ENCODE data around the gene PCP4.

PCP4 gene

DNA sequence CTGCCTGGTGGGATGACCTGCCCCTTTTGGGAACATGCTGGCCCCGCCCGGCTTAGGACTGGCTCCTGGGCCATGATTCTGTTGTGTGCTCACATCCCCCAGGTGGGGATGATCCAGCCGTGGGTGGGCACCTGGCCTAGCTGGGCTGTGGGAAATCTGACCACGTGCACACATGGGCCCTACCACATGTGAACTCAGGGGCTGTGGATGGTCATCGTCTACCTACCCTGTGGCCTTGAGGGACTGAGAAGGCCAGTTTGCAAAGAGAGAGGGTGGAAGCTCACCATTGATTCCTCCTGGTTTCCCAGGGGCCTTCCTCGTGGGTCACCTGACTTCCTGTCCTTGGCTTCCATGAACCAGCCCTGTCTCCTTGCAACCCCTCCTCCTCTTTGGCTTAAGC, 19.4 kb upstream of the PCP4 start:
- TF ChIP-seq POLR2AphosphoS5 (IDR thresholded peaks at IDR 0.05; ENCODE audit: low read depth, low read length), result no peak
- no peak for TF ChIP-seq TAF1 (IDR thresholded peaks at IDR 0.05; ENCODE audit: borderline replicate concordance, low read depth, low read length)
- no peak for TF ChIP-seq POLR2A (IDR thresholded peaks at IDR 0.05; ENCODE audit: low read depth, low read length)

DNA sequence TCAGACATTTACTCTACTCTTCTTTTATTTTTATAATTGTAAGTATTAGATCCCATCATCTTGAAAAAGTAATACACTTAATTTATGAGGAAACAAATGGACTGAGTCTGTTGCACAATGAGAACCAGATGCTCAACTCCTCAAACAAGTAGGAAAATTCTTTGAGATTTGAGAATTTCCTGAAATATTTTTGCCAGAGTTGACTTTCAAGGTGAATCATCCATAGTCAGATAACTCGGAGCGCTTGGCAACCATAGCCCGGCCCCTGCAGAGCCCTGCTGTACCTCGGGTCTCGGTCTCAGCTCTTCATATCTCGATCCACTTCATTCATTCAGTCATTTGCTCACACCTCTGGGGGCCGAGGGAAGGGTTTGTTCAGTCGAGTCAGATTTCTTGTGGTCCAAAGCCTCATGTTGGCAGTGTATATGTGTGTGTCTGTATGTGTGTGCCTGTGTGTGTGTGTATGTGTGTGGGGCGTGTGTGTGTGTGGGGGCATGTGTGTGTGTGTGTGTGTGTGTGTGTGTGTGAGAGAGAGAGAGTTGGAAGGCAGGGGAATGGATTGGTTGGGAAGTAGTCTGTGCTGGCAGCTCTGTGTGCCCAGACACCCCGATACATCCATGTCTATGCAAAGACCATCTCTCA, 18.1 kb upstream of the PCP4 start:
- FAIRE-seq (no peak), DNase-seq (ENCODE audit: insufficient read length) (no peak)
- TF ChIP-seq POLR2AphosphoS5 (IDR thresholded peaks at IDR 0.05; ENCODE audit: low read depth, low read length) (no peak), POLR2A (IDR thresholded peaks at IDR 0.05; ENCODE audit: low read depth, low read length) (no peak), TAF1 (IDR thresholded peaks at IDR 0.05; ENCODE audit: borderline replicate concordance, low read depth, low read length) (no peak)

More for the DNA sequence above, 19.4 kb upstream of the PCP4 start:
- DNase-seq (ENCODE audit: insufficient read length), result no peak
- FAIRE-seq, result no peak

DNA sequence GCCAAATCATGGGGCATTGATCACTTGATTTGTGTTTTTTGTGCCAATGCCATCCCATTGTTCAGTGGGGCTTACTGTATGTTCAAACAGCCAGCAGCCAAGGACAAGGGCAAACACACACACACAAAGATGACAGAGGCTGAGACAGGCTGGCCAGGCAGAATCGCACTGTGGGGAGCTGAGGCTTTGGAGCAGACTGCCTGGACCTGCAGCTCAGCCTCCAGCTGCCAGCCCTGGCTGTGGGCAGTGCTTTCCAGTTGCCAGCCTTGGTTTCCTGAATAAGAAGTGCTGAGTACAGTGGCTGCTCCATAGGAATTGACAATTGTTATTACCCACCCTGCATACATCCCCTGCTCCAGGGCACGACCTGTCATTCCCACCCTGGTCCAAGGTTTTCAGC, 16.9 kb upstream of the PCP4 start:
- TF ChIP-seq POLR2A (IDR thresholded peaks at IDR 0.05; ENCODE audit: low read depth, low read length) (no peak), TAF1 (IDR thresholded peaks at IDR 0.05; ENCODE audit: borderline replicate concordance, low read depth, low read length) (no peak), POLR2AphosphoS5 (IDR thresholded peaks at IDR 0.05; ENCODE audit: low read depth, low read length) (no peak)
- DNase-seq (ENCODE audit: insufficient read length) (no peak), FAIRE-seq (no peak)

DNA sequence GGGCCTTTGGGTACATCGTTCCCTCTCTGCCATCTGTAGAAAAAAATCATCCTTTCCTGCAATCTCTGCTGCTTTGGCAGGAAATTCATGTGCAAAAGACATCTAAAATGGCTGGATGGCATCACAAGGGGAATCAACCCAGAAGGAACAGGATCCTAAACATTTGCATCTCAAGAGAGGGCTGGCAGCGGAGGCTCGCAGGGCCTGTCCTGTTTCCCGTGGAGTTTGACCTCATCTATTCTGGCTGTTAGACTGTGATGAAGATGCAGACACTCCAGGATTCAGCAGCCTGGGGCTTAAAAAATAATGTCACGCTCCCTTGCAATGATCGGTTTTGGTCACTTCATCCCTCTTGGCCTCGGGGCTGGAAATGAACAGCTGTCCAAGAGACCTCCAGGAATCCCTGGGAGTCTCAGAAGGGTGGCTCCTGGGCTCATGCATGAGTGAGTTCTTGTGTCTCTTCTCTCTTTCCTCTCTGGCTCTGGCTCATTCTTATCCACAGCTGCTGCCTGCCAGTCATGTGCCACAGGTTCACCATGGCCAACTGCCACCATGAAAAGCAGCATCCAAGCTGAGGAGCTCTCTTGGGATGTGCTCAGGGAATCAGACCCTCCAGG, 16.1 kb upstream of the PCP4 start:
- DNase-seq (ENCODE audit: insufficient read length), result no peak
- FAIRE-seq, result no peak
- no peak for TF ChIP-seq TAF1 (IDR thresholded peaks at IDR 0.05; ENCODE audit: borderline replicate concordance, low read depth, low read length)
- no peak for TF ChIP-seq POLR2A (IDR thresholded peaks at IDR 0.05; ENCODE audit: low read depth, low read length)
- no peak for TF ChIP-seq POLR2AphosphoS5 (IDR thresholded peaks at IDR 0.05; ENCODE audit: low read depth, low read length)

DNA sequence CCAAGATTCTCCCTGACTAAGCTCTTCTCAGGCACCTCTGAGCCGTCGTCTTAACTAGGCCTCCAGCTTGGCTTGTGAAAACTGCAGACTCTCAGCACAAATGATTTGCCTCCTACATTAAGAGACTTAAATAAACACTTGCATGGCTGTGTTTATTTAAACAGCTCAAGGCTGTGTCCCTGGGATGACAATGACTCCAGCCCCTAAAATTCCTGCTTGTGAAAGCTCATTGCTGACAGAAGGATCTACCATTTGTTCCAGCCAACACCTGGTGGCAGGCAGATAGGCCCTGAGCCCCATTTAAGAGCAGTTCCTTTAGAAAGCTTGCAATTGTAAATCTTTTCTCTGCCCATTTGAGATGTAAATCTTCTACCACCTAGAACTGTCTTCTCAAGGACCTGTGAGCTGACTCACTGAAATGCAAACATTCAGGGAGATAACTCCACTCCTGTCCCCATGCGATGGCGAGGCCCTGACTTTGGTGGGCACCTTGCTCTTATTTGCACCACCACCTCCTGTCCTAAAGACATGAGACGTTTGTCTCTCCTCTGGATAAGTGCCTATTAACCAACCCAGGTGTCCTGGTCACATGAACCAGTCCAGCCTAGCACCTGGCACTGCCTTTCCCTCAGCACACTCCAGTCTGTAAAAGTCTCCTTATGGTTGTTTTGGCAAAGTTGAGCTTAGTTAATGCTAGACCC, 15.1 kb upstream of the PCP4 start:
- TF ChIP-seq POLR2AphosphoS5 (IDR thresholded peaks at IDR 0.05; ENCODE audit: low read depth, low read length) (no peak), POLR2A (IDR thresholded peaks at IDR 0.05; ENCODE audit: low read depth, low read length) (no peak), TAF1 (IDR thresholded peaks at IDR 0.05; ENCODE audit: borderline replicate concordance, low read depth, low read length) (no peak)
- no peak for DNase-seq (ENCODE audit: insufficient read length)
- FAIRE-seq, result no peak

DNA sequence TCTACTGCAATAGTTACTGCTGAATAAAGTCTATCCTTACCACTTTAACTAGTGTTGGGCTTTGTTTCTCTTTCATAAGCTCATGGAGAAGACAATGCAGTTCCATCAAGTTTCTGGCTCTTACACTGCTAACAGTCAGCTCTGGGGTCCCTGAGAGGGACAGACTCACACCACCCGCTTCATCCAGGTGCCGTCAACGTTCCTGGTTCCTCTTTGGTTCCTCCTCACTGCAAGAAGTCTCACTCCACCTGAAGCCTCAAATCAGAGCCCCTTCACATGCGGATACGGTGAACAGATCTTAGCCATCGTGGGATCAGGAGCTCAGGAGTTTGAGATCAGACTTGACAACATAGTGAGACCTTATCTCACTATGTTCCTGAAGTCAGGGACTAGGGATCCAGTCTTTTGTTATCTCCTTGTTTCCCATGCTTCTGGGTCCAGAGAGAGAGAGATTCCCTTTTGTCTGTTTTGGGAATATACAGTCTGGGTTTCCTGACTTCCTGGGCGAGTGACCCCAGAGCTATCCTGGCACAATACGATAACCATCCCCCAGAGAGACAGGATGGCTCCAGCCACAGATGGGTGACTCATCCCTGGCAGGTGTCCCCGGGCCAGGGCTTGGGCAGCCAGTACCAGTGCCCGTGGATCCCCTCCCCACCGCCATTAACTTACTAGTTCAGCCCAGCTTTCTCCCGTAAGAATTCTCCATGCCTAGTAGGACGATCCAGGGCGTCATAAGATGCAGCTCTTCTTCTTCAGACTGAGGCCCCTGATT, 14.3 kb upstream of the PCP4 start:
- FAIRE-seq (no peak), DNase-seq (ENCODE audit: insufficient read length) (no peak)
- no peak for TF ChIP-seq POLR2A (IDR thresholded peaks at IDR 0.05; ENCODE audit: low read depth, low read length)
- TF ChIP-seq TAF1 (IDR thresholded peaks at IDR 0.05; ENCODE audit: borderline replicate concordance, low read depth, low read length), result no peak
- no peak for TF ChIP-seq POLR2AphosphoS5 (IDR thresholded peaks at IDR 0.05; ENCODE audit: low read depth, low read length)

DNA sequence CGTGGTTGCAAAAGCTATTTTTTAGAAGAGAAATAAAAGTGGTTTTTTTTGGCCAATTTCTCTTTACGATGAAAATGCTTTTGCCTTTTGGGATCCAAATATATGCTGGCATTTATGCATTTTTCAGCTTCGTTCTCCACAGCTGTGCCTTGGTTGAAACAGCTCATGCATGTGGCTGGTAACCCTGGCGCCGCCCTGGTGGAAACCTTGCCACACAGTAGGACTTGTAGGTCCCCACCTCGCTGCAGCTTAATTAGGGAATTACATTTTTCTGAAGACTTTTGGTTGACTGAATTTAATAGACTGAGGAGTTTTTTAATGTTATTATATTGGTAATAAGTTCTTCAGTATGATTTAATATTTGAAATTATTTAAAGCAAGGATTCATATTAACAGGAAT, 12.7 kb upstream of the PCP4 start:
- TF ChIP-seq TAF1 (IDR thresholded peaks at IDR 0.05; ENCODE audit: borderline replicate concordance, low read depth, low read length) (no peak), POLR2AphosphoS5 (IDR thresholded peaks at IDR 0.05; ENCODE audit: low read depth, low read length) (no peak), POLR2A (IDR thresholded peaks at IDR 0.05; ENCODE audit: low read depth, low read length) (no peak)
- no peak for FAIRE-seq
- no peak for DNase-seq (ENCODE audit: insufficient read length)

DNA sequence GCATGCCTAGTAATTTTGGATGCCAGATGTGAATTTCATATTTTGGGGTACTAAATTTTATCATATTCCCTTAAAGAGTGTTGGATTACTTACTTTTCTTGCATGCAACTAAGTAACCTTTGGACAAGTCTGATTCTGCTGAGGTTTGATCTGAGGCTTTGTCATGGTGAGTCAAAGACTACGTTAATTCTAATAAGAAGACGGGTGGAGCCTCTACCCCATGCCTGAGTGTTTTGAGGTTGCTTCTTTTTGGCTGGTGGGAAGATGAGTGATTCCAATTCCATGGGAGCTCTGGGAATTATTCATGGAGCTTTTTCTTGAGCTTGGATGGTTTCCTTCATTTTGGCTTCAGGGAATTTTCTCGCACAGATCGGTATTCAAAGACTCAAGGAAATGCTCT, 11.6 kb upstream of the PCP4 start:
- no peak for TF ChIP-seq POLR2A (IDR thresholded peaks at IDR 0.05; ENCODE audit: low read depth, low read length)
- TF ChIP-seq POLR2AphosphoS5 (IDR thresholded peaks at IDR 0.05; ENCODE audit: low read depth, low read length), result no peak
- TF ChIP-seq TAF1 (IDR thresholded peaks at IDR 0.05; ENCODE audit: borderline replicate concordance, low read depth, low read length), result no peak
- no peak for FAIRE-seq

DNA sequence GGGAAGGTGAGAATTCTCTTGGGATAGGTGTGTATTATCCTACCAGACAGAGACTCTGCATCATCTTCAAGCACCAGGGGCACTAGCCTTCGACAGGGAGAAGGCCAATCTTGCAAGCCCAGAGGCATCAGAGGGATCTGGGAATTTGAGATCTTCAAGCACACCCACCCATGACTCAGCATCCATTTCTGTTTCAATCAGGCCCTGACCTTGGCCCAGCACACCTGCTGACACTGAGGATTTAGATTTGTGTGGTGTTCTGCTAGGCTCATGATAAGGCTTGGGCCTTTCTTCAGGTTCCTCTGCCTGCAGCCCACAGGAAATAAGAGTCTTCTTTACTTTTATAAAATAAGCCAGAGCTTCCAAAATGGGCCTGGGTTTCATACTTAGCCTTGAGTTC, 6.6 kb upstream of the PCP4 start:
- DNase-seq (ENCODE audit: insufficient read length), result no peak
- TF ChIP-seq TAF1 (IDR thresholded peaks at IDR 0.05; ENCODE audit: borderline replicate concordance, low read depth, low read length) (no peak), POLR2A (IDR thresholded peaks at IDR 0.05; ENCODE audit: low read depth, low read length) (no peak), POLR2AphosphoS5 (IDR thresholded peaks at IDR 0.05; ENCODE audit: low read depth, low read length) (no peak)
- no peak for FAIRE-seq

More for the DNA sequence above, 11.6 kb upstream of the PCP4 start:
- no peak for DNase-seq (ENCODE audit: insufficient read length)

DNA sequence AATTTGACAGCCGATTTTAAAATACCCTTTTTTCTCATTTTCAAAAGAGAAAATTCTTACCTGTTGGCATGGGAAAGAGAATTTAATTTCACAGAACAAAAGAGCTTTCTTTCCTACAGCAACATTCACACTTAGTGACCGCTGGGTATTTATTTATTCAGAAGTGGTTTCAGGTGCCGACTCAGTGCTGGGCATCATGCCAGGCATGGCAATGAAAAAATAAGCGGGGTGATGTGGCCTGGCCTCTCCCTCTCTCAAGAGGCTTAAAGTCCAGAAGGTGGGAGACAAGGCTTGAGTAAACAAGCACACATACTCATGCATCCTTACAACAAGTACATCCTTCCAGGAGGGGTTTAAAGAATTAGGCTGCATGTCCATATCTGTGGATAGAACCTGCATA, 4.1 kb upstream of the PCP4 start:
- DNase-seq (ENCODE audit: insufficient read length), result no peak
- TF ChIP-seq POLR2AphosphoS5 (IDR thresholded peaks at IDR 0.05; ENCODE audit: low read depth, low read length) (no peak), POLR2A (IDR thresholded peaks at IDR 0.05; ENCODE audit: low read depth, low read length) (no peak), TAF1 (IDR thresholded peaks at IDR 0.05; ENCODE audit: borderline replicate concordance, low read depth, low read length) (no peak)
- no peak for FAIRE-seq

DNA sequence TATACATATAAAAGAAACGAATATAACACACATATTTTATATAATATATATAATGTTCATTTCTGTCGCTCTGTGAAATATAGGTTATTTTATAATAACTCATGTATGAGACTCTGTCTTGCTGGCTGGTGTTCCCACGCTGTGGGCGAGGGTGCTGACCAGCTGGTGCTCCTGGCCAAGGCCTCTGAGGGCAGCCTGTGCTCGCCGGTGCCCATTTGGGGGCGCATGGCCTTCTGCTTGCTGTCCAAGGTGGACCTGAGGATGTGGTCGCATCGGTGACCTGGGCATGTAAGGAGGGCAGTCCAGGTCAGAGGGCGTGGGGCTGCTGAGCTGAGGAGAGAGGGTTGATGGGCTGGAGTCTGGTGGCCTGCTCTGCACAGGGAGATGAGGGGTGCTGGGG, 1.1 kb upstream of the PCP4 start:
- no peak for DNase-seq (ENCODE audit: insufficient read length)
- TF ChIP-seq POLR2A (IDR thresholded peaks at IDR 0.05; ENCODE audit: low read depth, low read length) (no peak), POLR2AphosphoS5 (IDR thresholded peaks at IDR 0.05; ENCODE audit: low read depth, low read length) (no peak), TAF1 (IDR thresholded peaks at IDR 0.05; ENCODE audit: borderline replicate concordance, low read depth, low read length) (no peak)
- no peak for FAIRE-seq

All from GM12892 (cell line).